Neural progenitor cell (in vitro differentiated cells): ENCODE measurements around the gene NCOR2. TPM values are rescaled to one million over a fixed set of nuclear protein-coding genes. Genes with fewer than 3 reads are reported as not detected.

Experiments used
- DNase-seq: peaks from one replicate; pipeline ENCODE4 v3.0.0-alpha.2; 2016; ENCODE audit warnings: low spot score
- H2AFZ ChIP-seq: fragments of 200-600 bp; sonication (generic); replicated peaks from 2 replicates; pipeline ENCODE4 v1.6.1; 2016; ENCODE audit warnings: antibody characterized with exemption
- H3F3A ChIP-seq: fragments of 200-600 bp; sonication (generic); 2 replicates; pipeline ENCODE4 v1.6.1; 2016; ENCODE audit warnings: antibody characterized with exemption, low read depth
- H3K27ac ChIP-seq: fragments of 200-600 bp; sonication (generic); 2 replicates; pipeline ENCODE4 v1.5.1; 2016; ENCODE audit warnings: mild to moderate bottlenecking
- H3K27me3 ChIP-seq: fragments of 200-600 bp; sonication (generic); 2 replicates; pipeline ENCODE4 v1.6.1; 2016; ENCODE audit warnings: mild to moderate bottlenecking, moderate library complexity
- H3K36me3 ChIP-seq: fragments of 200-600 bp; sonication (generic); 2 replicates; pipeline ENCODE4 v1.5.1; 2016
- H3K4me1 ChIP-seq: fragments of 200-600 bp; sonication (generic); 2 replicates; pipeline ENCODE4 v1.6.1; 2016; ENCODE audit warnings: mixed run types
- H3K4me2 ChIP-seq: fragments of 200-600 bp; sonication (generic); 2 replicates; pipeline ENCODE4 v1.6.1; 2016
- H3K4me3 ChIP-seq: fragments of 200-600 bp; sonication (generic); 2 replicates; pipeline ENCODE4 v1.5.1; 2016
- H3K79me2 ChIP-seq: fragments of 200-600 bp; sonication (generic); 2 replicates; pipeline ENCODE4 v1.6.1; 2016; ENCODE audit warnings: low read depth
- H3K9ac ChIP-seq: fragments of 200-600 bp; sonication (generic); 2 replicates; pipeline ENCODE4 v1.6.1; 2016
- H3K9me3 ChIP-seq: fragments of 200-600 bp; sonication (generic); 2 replicates; pipeline ENCODE4 v1.5.1; 2016; ENCODE audit warnings: low read depth
- H4K20me1 ChIP-seq: fragments of 200-600 bp; sonication (generic); 2 replicates; pipeline ENCODE4 v1.6.1; 2016; ENCODE audit warnings: low read depth
- H3K27ac Mint-ChIP-seq: 3 replicates; pipeline ENCODE4 v1.8.0; 2021; ENCODE audit warnings: mixed read lengths
- H3K27me3 Mint-ChIP-seq: 2 replicates; pipeline ENCODE4 v1.8.0; 2022; ENCODE audit warnings: low read depth, mild to moderate bottlenecking, inconsistent platforms, moderate library complexity, mixed read lengths; ENCODE audit not compliant: insufficient read depth
- H3K36me3 Mint-ChIP-seq: 3 replicates; pipeline ENCODE4 v1.8.0; 2021; ENCODE audit warnings: mixed read lengths
- H3K4me1 Mint-ChIP-seq: 3 replicates; pipeline ENCODE4 v1.8.0; 2021; ENCODE audit warnings: mixed read lengths
- H3K4me3 Mint-ChIP-seq: 3 replicates; pipeline ENCODE4 v1.8.0; 2021; ENCODE audit warnings: mild to moderate bottlenecking, moderate library complexity, mixed read lengths
- H3K9me3 Mint-ChIP-seq: 3 replicates; pipeline ENCODE4 v1.8.0; 2020; ENCODE audit warnings: mixed read lengths
- CTCF ChIP-seq: fragments of 200-600 bp; sonication (generic); IDR thresholded peaks from 2 replicates; pipeline ENCODE4 v1.5.1; 2017; ENCODE audit warnings: antibody characterized with exemption, mild to moderate bottlenecking
- EZH2 ChIP-seq: fragments of 200-600 bp; sonication (generic); IDR thresholded peaks from 2 replicates; pipeline ENCODE4 v1.6.1; 2017; ENCODE audit warnings: antibody characterized with exemption, mild to moderate bottlenecking, moderate library complexity
- EZH2phosphoT487 ChIP-seq: fragments of 200-600 bp; sonication (generic); IDR thresholded peaks from 2 replicates; pipeline ENCODE4 v1.6.1; 2017; ENCODE audit warnings: antibody characterized with exemption
- total RNA-seq: library from RNA; depleted of rRNA; stranded (reverse); fragments of >200 nt; gene quantifications from 2 replicates; pipeline ENCODE4 v1.2.3, GENCODE V29; 2015; ENCODE audit warnings: low replicate concordance

The NCOR2 gene
- total RNA-seq, 1 donor from 2014 or later = 14.3 TPM

- no peak for TF ChIP-seq CTCF
- no peak for TF ChIP-seq EZH2
- no peak for TF ChIP-seq EZH2phosphoT487
- Mint-ChIP-seq H3K9me3 (no peaks in the 10 kb centered on the region), H3K36me3 (peaks cover 10% of the 10 kb centered on the region), H3K4me1 (peaks cover 53% of the 10 kb centered on the region), H3K27ac (no peak overlapping the region), H3K27me3 (peaks cover 7% of the 10 kb centered on the region), H3K4me3 (no peak overlapping the region)
- H3K4me3 ChIP-seq = no peak overlapping the region
- H3K4me1 ChIP-seq = peaks cover 31% of the 10 kb centered on the region
- peaks cover 24% of the 10 kb centered on the region for H3F3A ChIP-seq
- no peak overlapping the region for H2AFZ ChIP-seq
- no peaks in the 10 kb centered on the region for H3K27me3 ChIP-seq
- no peak overlapping the region for H3K27ac ChIP-seq
- no peak overlapping the region for H3K9ac ChIP-seq
- no peaks in the 10 kb centered on the region for H3K9me3 ChIP-seq
- no peaks in the 10 kb centered on the region for H3K36me3 ChIP-seq
- no peak overlapping the region for H3K4me2 ChIP-seq
- H3K79me2 ChIP-seq = peaks cover 87% of the 10 kb centered on the region
- H4K20me1 ChIP-seq = peaks cover 69% of the 10 kb centered on the region
- no peak for DNase-seq
Observed at GRCh38 chr12:124519746-124520145, 47.7 kb downstream of the NCOR2 start.

- H3K27me3 Mint-ChIP-seq = peaks cover 5% of the 10 kb centered on the region
- Histone ChIP-seq H3F3A (peaks cover 35% of the 10 kb centered on the region), H3K79me2 (peaks cover 93% of the 10 kb centered on the region), H3K36me3 (no peaks in the 10 kb centered on the region), H3K9ac (no peak overlapping the region), H4K20me1 (peaks cover 74% of the 10 kb centered on the region), H3K27ac (peak overlapping the region; percentile 92), H3K9me3 (no peaks in the 10 kb centered on the region), H3K4me3 (no peak overlapping the region), H3K4me1 (peaks cover 37% of the 10 kb centered on the region), H3K27me3 (no peaks in the 10 kb centered on the region), H3K4me2 (peak overlapping the region; percentile 52), H2AFZ (no peak overlapping the region)
- peak; percentile 77 for DNase-seq
- peak overlapping the region; percentile 76 for H3K4me3 Mint-ChIP-seq
- H3K9me3 Mint-ChIP-seq = no peaks in the 10 kb centered on the region
- H3K27ac Mint-ChIP-seq = peak overlapping the region; percentile 100
- peaks cover 10% of the 10 kb centered on the region for H3K36me3 Mint-ChIP-seq
- peaks cover 60% of the 10 kb centered on the region for H3K4me1 Mint-ChIP-seq
- TF ChIP-seq EZH2 (no peak), CTCF (no peak)
Observed at GRCh38 chr12:124518051-124518932, 49.1 kb downstream of the NCOR2 start.
